ENCODE results near the gene WFDC1.

WFDC1 gene

DNA sequence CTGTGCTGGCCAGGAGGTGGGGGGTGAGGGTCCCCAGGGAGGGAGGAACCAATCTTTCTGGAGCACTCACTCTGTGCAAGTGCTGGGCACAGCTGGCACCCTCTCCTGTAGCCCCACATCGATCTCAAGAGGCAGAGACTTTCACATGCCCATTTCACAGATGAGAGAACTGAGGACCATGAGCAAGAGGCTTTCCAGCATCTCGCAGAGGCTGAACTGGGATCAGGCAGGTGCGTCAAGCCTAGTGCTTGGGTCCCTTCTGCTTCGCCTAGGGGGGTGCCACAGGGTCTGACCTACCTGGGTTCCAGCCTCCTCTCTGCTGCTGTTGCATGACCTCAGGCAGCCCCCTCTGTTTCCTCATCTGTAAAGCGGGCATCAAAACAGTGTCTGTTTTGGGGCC is 1.3 kb upstream of the WFDC1 start:
- CTCF ChIA-PET = no interaction called here
- TF ChIP-seq, protein P1, sequence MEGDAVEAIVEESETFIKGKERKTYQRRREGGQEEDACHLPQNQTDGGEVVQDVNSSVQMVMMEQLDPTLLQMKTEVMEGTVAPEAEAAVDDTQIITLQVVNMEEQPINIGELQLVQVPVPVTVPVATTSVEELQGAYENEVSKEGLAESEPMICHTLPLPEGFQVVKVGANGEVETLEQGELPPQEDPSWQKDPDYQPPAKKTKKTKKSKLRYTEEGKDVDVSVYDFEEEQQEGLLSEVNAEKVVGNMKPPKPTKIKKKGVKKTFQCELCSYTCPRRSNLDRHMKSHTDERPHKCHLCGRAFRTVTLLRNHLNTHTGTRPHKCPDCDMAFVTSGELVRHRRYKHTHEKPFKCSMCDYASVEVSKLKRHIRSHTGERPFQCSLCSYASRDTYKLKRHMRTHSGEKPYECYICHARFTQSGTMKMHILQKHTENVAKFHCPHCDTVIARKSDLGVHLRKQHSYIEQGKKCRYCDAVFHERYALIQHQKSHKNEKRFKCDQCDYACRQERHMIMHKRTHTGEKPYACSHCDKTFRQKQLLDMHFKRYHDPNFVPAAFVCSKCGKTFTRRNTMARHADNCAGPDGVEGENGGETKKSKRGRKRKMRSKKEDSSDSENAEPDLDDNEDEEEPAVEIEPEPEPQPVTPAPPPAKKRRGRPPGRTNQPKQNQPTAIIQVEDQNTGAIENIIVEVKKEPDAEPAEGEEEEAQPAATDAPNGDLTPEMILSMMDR (IDR thresholded peaks at IDR 0.05; ENCODE audit: insufficient read depth, low read length, missing control alignments) = no peak
- no peak for DNase-seq (ENCODE audit: low read depth, low spot score)
- POLR2A ChIA-PET = no interaction called here
- H3K4me3 ChIP-seq (ENCODE audit: low read depth, low read length) = no peak overlapping the region

DNA sequence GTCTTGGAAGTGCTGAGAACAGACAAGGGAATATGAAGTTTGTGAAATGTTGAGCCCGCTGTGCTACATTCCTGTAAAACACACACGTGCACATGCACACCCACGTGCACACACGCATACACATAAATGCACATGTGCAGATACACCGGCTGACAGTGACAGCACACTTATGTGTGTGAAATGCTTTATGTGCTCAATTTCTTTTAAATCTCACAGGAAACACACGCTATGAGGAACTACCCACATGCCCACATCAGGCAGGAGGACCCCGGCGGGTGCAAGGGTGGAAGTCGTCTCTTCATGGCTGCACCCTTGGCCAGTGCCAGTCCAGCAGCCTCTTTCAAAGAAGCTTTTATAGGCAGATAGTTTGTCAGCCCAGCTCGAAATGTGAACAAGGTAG is 561 bp upstream of the WFDC1 start:
- TF ChIP-seq, protein P1 (IDR thresholded peaks at IDR 0.05; ENCODE audit: insufficient read depth, low read length, missing control alignments) = no peak
- DNase-seq (ENCODE audit: low read depth, low spot score) = no peak
- POLR2A ChIA-PET = no interaction called here
- no peak overlapping the region for H3K4me3 ChIP-seq (ENCODE audit: low read depth, low read length)
- CTCF ChIA-PET = interaction anchor here (1.0 to 1.4 kb wide), 3 partner anchors 14 to 17 kb away, joined by 3 to 5 read pairs (median 3); no protein-coding TSS in a partner anchor

DNA sequence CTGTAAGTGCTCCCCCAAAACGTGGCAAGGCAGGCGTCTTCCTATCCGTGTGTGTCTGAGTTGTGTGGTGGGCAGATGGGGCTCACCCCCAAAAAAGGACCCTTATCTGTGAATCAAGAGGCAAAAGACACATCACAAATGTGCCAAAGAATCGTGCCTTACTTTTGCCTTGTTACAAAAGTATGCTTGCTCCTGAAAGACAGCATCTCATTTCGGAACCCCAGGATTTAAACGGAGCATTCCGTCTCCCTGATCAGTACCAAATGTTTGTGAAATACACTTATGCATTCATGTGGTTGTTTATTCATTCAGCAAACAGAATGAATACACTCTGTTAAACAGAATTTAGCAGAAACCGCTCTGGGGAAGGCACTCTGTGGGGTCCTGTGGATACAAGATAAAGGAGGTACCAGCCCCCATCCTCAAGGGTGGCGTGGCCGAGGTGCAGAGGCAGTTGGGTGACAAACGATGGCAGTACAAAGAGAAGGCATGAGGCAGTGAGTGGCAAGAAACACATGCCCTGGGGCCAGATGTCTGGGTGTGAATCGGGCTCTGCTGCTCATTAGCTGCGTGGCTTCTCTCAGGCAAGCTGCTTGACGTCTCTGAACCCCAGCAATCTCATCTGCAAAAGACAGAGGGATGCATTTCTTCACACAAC is 654 bp downstream of the WFDC1 start:
- TF ChIP-seq, protein P1 (IDR thresholded peaks at IDR 0.05; ENCODE audit: insufficient read depth, low read length, missing control alignments) = no peak
- peak overlapping the region; percentile 49 for H3K4me3 ChIP-seq (ENCODE audit: low read depth, low read length)
- no peak for DNase-seq (ENCODE audit: low read depth, low spot score)
- ChIA-PET CTCF (interaction anchor here (1.0 to 1.4 kb wide), 4 partner anchors 10 to 18 kb away, joined by 3 to 5 read pairs (median 3); no protein-coding TSS in a partner anchor), POLR2A (no interaction called here)

DNA sequence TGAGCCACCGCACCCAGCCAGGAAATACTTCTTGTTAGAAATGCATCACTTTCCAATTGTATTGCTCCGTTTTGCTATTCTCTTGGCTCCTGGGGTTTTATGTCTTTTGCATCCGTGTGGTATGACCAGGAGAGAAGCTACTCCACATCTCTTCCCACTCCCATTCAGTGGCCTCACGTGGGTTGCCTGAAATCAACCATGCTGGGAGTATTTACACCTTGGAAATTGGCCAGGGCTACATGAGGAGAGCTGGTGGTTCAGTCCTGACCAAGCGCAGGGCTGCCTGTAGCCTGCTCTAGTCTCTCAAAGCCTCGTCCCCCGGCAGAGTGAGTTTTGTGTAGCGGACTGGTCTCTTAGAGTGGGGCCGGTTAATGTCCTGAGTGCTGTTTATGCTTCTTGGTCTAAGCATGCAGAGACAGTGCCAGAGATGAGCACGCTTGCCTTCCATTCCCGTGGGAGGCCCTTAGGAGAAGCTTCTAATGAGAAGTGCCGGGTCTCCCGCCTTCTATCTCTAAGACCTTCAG is 3.8 kb downstream of the WFDC1 start:
- DNase-seq (ENCODE audit: low read depth, low spot score) = no peak
- ChIA-PET CTCF (interaction anchor here (2.2 kb wide), 1 partner anchor 22 kb away, joined by 13 read pairs; no protein-coding TSS in a partner anchor), POLR2A (no interaction called here)
- TF ChIP-seq, protein P1 (IDR thresholded peaks at IDR 0.05; ENCODE audit: insufficient read depth, low read length, missing control alignments) = no peak
- H3K4me3 ChIP-seq (ENCODE audit: low read depth, low read length) = no peak overlapping the region

DNA sequence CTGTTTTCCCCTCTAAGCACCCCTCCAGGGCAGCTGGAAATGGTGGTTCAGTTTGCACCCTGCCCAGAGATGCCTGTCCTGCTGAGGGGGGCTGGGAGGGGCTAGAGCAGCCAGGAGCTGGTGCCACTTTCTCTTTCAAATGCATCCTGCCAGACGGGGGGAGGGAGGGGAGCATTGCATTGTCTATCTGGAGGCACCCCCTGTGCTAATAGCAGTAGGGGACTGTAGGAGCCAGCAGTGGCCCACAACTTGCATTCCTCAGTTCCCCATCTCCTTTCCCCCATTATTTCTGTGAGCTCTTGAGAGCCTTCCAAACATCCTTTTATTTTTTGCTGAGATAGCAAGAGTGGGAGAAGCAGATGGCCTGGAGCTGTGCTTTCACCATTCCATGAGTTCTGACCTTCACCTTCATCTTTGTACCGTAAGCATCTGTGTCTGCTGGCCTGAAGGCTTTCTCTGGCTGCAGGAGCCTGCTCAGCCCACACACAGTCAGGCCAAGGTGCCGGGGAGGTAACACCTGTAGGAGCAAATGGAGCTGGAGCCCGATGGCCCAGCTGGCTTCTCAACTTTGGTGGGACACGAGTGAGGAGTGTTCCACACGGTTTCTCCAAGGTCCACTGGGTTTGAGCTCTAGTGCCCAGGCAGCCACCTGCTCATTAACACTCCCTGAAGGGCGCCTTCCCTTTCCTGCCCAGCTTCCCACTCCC is 5.2 kb downstream of the WFDC1 start:
- no peak for DNase-seq (ENCODE audit: low read depth, low spot score)
- TF ChIP-seq, protein P1 (IDR thresholded peaks at IDR 0.05; ENCODE audit: insufficient read depth, low read length, missing control alignments) = no peak
- POLR2A ChIA-PET = interaction anchor here (0.5 to 1.1 kb wide), 2 partner anchors 192 to 204 kb away, joined by 3 read pairs; no protein-coding TSS in a partner anchor
- H3K4me3 ChIP-seq (ENCODE audit: low read depth, low read length) = no peak overlapping the region
- CTCF ChIA-PET = interaction anchor here (0.8 to 2.2 kb wide), 4 partner anchors 20 to 184 kb away, joined by 3 to 13 read pairs (median 3); no protein-coding TSS in a partner anchor
